ENCODE data around the gene PET117. TPM values are rescaled to one million over a fixed set of nuclear protein-coding genes. Genes with fewer than 3 reads are reported as not detected.

PET117 gene
- total RNA-seq, 1 experiment from 2014 or later, result 27.5 TPM

DNA sequence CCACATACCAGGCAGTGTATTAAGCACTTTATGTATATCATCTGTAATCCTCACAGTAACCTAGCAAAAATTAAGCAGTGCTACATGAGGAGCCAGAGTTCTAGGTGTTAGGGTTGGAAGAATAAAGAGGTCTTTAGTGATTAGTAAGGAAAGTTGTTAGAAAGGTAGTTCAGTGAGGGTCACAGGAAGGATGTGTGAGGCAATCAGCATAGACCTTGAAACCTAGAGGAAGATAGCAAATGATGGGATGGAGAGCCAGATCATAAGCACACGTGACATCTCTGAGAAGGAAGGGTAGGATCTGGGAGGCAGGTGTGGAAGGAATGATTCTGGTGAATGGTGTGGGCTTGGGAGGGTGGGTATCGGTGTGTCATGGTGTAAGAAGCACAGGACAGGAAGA lies 2.2 kb downstream of the PET117 start:
- intact Hi-C loops (cut with micrococcal nuclease; ENCODE audit: unreplicated experiment), result no loop called here
- Histone ChIP-seq H3K27ac (no peak overlapping the region), H3K9me2 (ENCODE audit: insufficient read depth) (no peaks in the 10 kb centered on the region), H3K36me3 (ENCODE audit: low read depth) (peaks cover 7% of the 10 kb centered on the region; the same call in 1 of the 2 replicates), H3K4me1 (replicated peaks; ENCODE audit: insufficient read depth) (peaks cover 46% of the 10 kb centered on the region), H3F3A (ENCODE audit: insufficient read depth, low read depth) (peaks cover 29% of the 10 kb centered on the region), H3K9me3 (ENCODE audit: insufficient read depth, low read depth) (no peaks in the 10 kb centered on the region), H4K20me1 (ENCODE audit: insufficient read depth) (no peaks in the 10 kb centered on the region), H3K27me3 (ENCODE audit: insufficient read depth, low read depth) (no peaks in the 10 kb centered on the region), H3K79me2 (ENCODE audit: low read depth) (peaks cover 46% of the 10 kb centered on the region), H3K4me3 (no peak overlapping the region; the same call in 1 of the 2 replicates), H2AFZ (no peak overlapping the region), H3K4me2 (peak overlapping the region; percentile 95)
- CTCF ChIA-PET, result no interaction called here
- BruUV-seq (replicated peaks), result no TSS peak
- no peak for TF ChIP-seq EZH2 (IDR thresholded peaks at IDR 0.05; ENCODE audit: low read depth)
- TF ChIP-seq, protein P1, sequence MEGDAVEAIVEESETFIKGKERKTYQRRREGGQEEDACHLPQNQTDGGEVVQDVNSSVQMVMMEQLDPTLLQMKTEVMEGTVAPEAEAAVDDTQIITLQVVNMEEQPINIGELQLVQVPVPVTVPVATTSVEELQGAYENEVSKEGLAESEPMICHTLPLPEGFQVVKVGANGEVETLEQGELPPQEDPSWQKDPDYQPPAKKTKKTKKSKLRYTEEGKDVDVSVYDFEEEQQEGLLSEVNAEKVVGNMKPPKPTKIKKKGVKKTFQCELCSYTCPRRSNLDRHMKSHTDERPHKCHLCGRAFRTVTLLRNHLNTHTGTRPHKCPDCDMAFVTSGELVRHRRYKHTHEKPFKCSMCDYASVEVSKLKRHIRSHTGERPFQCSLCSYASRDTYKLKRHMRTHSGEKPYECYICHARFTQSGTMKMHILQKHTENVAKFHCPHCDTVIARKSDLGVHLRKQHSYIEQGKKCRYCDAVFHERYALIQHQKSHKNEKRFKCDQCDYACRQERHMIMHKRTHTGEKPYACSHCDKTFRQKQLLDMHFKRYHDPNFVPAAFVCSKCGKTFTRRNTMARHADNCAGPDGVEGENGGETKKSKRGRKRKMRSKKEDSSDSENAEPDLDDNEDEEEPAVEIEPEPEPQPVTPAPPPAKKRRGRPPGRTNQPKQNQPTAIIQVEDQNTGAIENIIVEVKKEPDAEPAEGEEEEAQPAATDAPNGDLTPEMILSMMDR (conservative IDR thresholded peaks at IDR 0.05), result no peak
- no peak for DNase-seq
- POLR2A ChIA-PET (ENCODE audit: unreplicated experiment), result interaction anchor here (0.7 kb wide), 1 partner anchor 1575 kb away, joined by 4 read pairs; no protein-coding TSS in a partner anchor

DNA sequence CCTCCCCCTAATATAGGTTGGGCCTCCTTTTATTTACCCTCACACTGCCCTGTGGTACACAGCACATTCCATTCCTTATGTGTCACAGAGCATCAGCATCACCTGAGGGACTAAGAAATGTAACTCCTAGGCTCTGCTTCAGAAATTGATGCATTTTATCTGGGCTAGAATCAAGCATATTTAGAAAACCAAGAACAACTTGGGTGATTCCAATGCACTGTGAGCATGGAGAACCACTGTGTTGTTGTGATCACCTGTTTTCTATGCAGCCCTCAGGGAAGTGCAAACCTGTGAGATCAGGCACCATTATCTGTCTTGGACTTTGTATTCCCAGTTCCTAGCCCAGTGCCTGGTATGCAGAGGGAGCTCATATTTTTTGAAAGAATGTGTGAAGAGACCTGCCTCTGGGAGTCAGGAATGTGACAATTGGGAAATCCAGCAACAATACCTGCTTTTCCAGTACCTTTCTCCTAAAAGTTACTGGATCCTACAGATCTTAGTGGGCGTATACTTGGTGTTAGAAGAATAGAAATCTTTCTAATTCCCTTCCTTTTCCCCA lies 7.0 kb downstream of the PET117 start:
- Histone ChIP-seq H3K4me3 (peak overlapping the region; percentile 55; the same call in 1 of the 2 replicates), H3K79me2 (ENCODE audit: low read depth) (peaks cover 72% of the 10 kb centered on the region), H3K4me1 (replicated peaks; ENCODE audit: insufficient read depth) (peaks cover 62% of the 10 kb centered on the region), H3K27ac (peak overlapping the region; percentile 93), H3K36me3 (ENCODE audit: low read depth) (peaks cover 11% of the 10 kb centered on the region; the same call in 1 of the 2 replicates), H3K9me2 (ENCODE audit: insufficient read depth) (no peaks in the 10 kb centered on the region), H3K27me3 (ENCODE audit: insufficient read depth, low read depth) (no peaks in the 10 kb centered on the region), H2AFZ (peak overlapping the region; percentile 65; the same call in 1 of the 2 replicates), H3K9me3 (ENCODE audit: insufficient read depth, low read depth) (no peaks in the 10 kb centered on the region), H3F3A (ENCODE audit: insufficient read depth, low read depth) (peaks cover 52% of the 10 kb centered on the region), H4K20me1 (ENCODE audit: insufficient read depth) (no peaks in the 10 kb centered on the region), H3K4me2 (peak overlapping the region; percentile 84)
- POLR2A ChIA-PET (ENCODE audit: unreplicated experiment), result interaction anchor here (0.5 to 1.2 kb wide), 4 partner anchors 53 to 126 kb away, joined by 3 to 9 read pairs (median 4); no protein-coding TSS in a partner anchor
- BruUV-seq (replicated peaks), result no TSS peak
- no peak for TF ChIP-seq EZH2 (IDR thresholded peaks at IDR 0.05; ENCODE audit: low read depth)
- TF ChIP-seq, protein P1 (conservative IDR thresholded peaks at IDR 0.05), result no peak
- CTCF ChIA-PET, result interaction anchor here (0.6 to 1.1 kb wide), 2 partner anchors 109 to 132 kb away, joined by 3 read pairs; no protein-coding TSS in a partner anchor
- intact Hi-C loops (cut with micrococcal nuclease; ENCODE audit: unreplicated experiment), result loop anchor here (1.0 to 2.0 kb wide), 4 partner anchors 52 to 132 kb away; no protein-coding TSS in a partner anchor
- DNase-seq, result peak; percentile 64 to 94

DNA sequence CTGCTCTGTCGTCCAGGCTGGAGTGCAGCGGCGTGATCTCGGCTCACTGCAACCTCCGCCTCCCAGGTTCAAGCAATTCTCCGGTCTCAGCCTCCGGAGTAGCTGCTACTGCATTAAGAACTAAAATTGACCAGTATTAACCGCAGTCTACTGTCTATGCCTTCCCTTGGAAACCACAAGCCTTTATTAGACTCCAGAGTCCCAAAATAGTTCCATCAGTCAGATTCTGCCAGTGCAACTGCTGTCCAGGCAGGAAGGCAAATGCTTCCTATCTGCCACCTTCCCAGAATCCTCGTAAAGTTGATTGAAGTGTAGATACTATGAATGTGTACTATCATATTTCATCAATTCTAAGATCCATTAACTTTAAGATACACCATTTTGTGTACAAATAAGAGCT lies 16.7 kb downstream of the PET117 start:
- DNase-seq, result no peak
- CTCF ChIA-PET, result no interaction called here
- Histone ChIP-seq H3K4me1 (replicated peaks; ENCODE audit: insufficient read depth) (no peaks in the 10 kb centered on the region), H3K36me3 (ENCODE audit: low read depth) (peaks cover 22% of the 10 kb centered on the region; the same call in 1 of the 2 replicates), H3K4me2 (no peak overlapping the region), H3K4me3 (no peak overlapping the region), H4K20me1 (ENCODE audit: insufficient read depth) (no peaks in the 10 kb centered on the region), H3K27me3 (ENCODE audit: insufficient read depth, low read depth) (no peaks in the 10 kb centered on the region), H3K9me2 (ENCODE audit: insufficient read depth) (no peaks in the 10 kb centered on the region), H3K9me3 (ENCODE audit: insufficient read depth, low read depth) (no peaks in the 10 kb centered on the region), H2AFZ (no peak overlapping the region), H3F3A (ENCODE audit: insufficient read depth, low read depth) (0 out of 2 replicates have a peak, but pooled peaks cover 9% of the 10 kb centered on the region), H3K79me2 (ENCODE audit: low read depth) (peaks cover 9% of the 10 kb centered on the region; the same call in 1 of the 2 replicates), H3K27ac (no peak overlapping the region)
- BruUV-seq (replicated peaks), result no TSS peak
- intact Hi-C loops (cut with micrococcal nuclease; ENCODE audit: unreplicated experiment), result no loop called here
- TF ChIP-seq, protein P1 (conservative IDR thresholded peaks at IDR 0.05), result no peak
- no peak for TF ChIP-seq EZH2 (IDR thresholded peaks at IDR 0.05; ENCODE audit: low read depth)
- POLR2A ChIA-PET (ENCODE audit: unreplicated experiment), result no interaction called here

Measured in PC-9 (cell line).